Retinal pigment epithelial cell (primary cell): ENCODE results near the gene CD82.

Experiments used
- DNase-seq: peaks from one replicate; pipeline ENCODE4 v3.0.0-alpha.2; 2010; ENCODE audit warnings: low read depth
- H3K4me3 ChIP-seq: 2 replicates; pipeline ENCODE4 v1.5.1; 2011; ENCODE audit warnings: mild to moderate bottlenecking, low read length, control low read depth, moderate library complexity
- TF ChIP-seq, protein P1 (sequence below): conservative IDR thresholded peaks from 2 replicates; pipeline ENCODE4 v1.5.1; 2011; ENCODE audit warnings: low read depth, low read length, control low read depth, inconsistent platforms

CD82 gene

DNA sequence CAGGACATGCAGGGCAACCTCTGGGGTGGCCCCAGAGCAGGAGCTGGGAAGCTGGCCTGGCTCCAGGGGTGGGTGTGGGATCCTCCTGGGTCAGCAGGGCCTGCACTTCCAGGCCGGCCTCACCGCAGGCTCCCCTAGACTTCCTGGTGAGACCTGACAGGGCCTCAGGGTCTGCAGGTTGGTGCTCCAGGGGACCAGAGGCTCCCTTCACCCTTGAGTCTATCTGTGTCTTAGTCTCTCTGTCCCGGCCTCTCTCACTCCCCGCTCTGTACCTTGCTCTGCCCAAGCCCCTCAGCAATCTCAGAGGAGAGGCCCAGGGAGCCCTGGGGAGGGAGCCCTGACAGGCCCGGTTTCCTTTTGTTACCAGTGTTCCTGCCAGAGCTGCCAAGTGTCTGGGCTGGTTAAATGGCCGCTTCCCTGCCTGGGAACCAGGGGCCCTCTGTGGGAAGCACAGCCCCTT is 13.9 kb downstream of the CD82 start:
- TF ChIP-seq, protein P1, sequence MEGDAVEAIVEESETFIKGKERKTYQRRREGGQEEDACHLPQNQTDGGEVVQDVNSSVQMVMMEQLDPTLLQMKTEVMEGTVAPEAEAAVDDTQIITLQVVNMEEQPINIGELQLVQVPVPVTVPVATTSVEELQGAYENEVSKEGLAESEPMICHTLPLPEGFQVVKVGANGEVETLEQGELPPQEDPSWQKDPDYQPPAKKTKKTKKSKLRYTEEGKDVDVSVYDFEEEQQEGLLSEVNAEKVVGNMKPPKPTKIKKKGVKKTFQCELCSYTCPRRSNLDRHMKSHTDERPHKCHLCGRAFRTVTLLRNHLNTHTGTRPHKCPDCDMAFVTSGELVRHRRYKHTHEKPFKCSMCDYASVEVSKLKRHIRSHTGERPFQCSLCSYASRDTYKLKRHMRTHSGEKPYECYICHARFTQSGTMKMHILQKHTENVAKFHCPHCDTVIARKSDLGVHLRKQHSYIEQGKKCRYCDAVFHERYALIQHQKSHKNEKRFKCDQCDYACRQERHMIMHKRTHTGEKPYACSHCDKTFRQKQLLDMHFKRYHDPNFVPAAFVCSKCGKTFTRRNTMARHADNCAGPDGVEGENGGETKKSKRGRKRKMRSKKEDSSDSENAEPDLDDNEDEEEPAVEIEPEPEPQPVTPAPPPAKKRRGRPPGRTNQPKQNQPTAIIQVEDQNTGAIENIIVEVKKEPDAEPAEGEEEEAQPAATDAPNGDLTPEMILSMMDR = no peak
- no peak overlapping the region for H3K4me3 ChIP-seq
- DNase-seq = no peak

DNA sequence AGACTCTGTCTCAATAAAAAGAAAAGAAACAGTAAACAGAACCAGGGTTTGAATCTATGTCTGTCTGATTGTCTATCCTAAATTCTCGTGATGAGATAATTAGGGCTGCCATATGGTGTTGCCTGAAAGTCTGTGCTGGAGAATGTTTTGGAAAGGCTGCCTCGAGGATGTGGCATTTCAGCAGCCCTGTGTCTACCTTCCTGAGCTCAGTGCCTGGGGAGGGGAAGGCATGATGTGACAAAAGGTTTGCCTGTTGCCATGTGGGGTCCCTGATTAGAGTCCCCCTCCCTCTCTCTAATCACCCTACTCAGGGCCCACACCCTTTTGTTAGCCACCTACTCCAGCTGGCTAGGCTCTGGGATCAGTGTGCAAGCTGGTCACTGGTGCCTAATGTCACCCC is 15.2 kb downstream of the CD82 start:
- DNase-seq = no peak
- no peak overlapping the region for H3K4me3 ChIP-seq
- TF ChIP-seq, protein P1 = no peak

DNA sequence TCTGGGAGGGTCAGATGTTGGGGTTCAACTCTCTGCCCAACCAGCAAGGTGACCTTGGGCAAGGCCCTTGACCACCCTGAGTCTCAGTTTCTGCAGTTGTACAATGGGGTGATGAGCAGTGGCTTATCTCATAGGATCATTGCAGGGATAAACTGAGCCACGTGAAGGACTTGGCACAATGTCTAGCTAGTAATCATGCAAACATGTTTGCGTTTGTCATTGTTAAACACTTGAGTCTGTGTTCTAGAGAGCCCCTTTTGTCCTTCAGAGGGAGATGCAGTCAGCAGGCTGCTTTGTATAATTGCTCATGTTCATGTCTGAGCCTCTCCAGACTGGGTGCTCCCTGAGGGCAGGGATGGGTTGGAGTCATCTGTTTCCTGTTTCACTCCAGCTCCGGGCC is 15.8 kb downstream of the CD82 start:
- H3K4me3 ChIP-seq = no peak overlapping the region

DNA sequence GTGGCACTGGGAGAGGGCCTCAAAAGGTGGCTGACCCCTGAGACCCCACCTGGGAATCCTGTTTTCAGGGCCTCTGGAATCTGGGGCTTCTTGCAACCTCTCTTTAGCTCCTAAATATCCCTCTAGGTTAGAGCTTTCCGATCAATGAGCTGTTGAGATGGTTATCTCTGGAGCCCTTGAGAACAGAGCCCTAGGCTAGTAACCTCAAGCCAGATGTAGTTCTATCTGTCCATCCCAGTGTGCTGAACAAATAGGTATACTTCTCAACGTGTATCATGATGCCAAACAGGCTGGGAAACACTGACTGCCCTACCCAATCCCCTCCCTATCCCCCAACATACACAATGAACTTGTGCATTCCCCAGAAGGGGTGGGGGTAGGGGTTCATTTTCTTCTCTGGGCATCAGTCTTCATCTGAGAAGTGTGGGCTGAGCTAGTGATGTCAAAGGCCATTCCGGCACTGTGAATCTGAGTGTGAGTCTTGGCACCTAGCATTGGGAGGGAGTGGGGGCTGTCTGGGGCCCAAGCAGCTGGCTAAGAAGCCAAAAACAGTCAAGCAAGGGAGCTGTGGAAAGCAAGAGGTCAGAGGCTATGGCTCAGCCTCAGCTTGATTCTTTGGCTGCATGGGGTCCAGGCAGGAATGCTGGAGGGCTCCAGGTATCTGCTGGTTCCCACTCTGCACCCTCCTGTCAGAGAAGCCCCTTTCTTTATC is 17.3 kb downstream of the CD82 start:
- no peak overlapping the region for H3K4me3 ChIP-seq
- no peak for DNase-seq
- TF ChIP-seq, protein P1 = no peak

More for the DNA sequence above, 15.8 kb downstream of the CD82 start:
- no peak for DNase-seq
- TF ChIP-seq, protein P1 = no peak

DNA sequence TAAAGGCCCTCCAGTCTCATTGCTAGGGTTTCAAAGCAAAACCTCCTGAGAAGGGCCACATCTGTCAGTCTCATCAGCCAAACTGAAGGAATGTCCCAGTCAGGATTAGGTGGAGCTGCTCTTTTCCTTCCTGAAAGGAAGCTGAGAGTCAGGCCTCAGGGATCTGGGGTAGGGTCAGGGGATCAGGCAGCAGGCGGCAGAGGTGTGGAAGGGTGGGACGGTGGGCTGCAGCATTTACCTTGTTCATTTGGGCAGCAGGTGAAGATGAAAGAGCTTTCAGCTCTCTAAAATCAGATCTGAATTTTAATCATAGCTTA is 17.8 kb downstream of the CD82 start:
- no peak for DNase-seq
- TF ChIP-seq, protein P1 = no peak
- H3K4me3 ChIP-seq = no peak overlapping the region

DNA sequence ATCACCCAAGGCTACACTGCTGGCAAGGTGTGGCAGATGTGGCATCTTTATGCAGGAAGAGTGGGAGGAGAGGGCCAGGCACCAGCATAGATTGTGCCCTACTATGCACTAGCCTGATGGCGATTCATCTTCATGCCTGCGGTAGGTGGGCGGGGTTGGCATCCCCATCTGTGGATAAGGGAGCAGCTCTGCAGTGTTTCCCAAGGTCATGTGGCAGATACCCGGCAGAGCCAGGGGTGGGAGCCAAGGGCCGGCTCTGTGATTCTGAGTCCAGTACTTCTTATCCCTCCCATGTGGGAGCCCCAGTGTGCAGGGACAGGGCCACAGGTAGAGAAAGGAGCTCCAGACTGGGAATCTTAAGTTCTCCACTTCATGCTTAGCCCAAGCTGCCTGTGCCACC is 20.0 kb downstream of the CD82 start:
- H3K4me3 ChIP-seq = no peak overlapping the region
- no peak for DNase-seq
- TF ChIP-seq, protein P1 = no peak

DNA sequence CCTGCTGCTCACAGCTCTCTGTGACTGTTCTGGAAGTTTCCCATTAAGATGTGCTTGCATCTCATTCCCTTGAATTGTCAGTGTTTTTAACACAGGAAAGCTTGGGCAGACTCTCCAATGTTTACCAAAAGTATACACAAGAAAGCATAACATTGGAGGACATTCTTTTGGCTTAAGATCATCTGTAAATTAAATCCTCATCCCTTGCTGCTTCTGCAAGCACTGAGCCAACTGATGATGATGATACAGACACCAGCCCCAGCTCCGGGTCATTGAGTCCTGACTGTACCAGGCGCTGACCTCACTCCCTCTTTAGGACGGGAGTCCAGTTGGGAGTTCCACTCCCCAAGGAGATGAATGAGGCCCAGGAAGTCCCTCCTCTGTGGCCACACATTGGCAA is 23.8 kb downstream of the CD82 start:
- H3K4me3 ChIP-seq = no peak overlapping the region
- TF ChIP-seq, protein P1 = no peak
- no peak for DNase-seq
